B cell (primary cell): ENCODE measurements around the gene ATXN2L.
"Not testable (repeated sequence)": the region's sequence is repeated elsewhere in the genome, so short reads cannot be mapped to it uniquely, and the experiment has no call there.

ENCODE experiments used
- CTCF ChIP-seq: fragments of 200-600 bp; IDR thresholded peaks from one replicate; pipeline ENCODE4 v1.8.0; 2022; ENCODE audit warnings: antibody characterized with exemption, mild to moderate bottlenecking
- EZH2 ChIP-seq: IDR thresholded peaks from 2 replicates; pipeline ENCODE4 v1.6.1; 2012; ENCODE audit warnings: borderline replicate concordance, low read depth, mild to moderate bottlenecking, moderate library complexity, low read length; ENCODE audit not compliant: insufficient read depth, poor library complexity, severe bottlenecking

- not testable (repeated sequence) for TF ChIP-seq CTCF, EZH2
Measured at GRCh38 chr16:28881565-28881964, 58.8 kb downstream of the ATXN2L start.
